Epithelial cell of esophagus (primary cell): Measurements from ENCODE around the gene SYNC.
A peak's percentile ranks its signal among the peaks of the same experiment; 100 is the strongest.

ENCODE experiments used
- DNase-seq: peaks from one replicate; pipeline ENCODE4 v3.0.0; 2010; ENCODE audit warnings: low read depth
- H3K4me3 ChIP-seq: 2 replicates; pipeline ENCODE4 v1.5.1; 2011; ENCODE audit warnings: mild to moderate bottlenecking, low read length, control low read depth
- CTCF ChIP-seq: IDR thresholded peaks from 2 replicates; pipeline ENCODE4 v1.5.1; 2011; ENCODE audit warnings: low read depth, mild to moderate bottlenecking, low read length, control low read depth, inconsistent platforms; ENCODE audit not compliant: insufficient read depth; ENCODE audit errors: missing control alignments

Gene SYNC

DNA sequence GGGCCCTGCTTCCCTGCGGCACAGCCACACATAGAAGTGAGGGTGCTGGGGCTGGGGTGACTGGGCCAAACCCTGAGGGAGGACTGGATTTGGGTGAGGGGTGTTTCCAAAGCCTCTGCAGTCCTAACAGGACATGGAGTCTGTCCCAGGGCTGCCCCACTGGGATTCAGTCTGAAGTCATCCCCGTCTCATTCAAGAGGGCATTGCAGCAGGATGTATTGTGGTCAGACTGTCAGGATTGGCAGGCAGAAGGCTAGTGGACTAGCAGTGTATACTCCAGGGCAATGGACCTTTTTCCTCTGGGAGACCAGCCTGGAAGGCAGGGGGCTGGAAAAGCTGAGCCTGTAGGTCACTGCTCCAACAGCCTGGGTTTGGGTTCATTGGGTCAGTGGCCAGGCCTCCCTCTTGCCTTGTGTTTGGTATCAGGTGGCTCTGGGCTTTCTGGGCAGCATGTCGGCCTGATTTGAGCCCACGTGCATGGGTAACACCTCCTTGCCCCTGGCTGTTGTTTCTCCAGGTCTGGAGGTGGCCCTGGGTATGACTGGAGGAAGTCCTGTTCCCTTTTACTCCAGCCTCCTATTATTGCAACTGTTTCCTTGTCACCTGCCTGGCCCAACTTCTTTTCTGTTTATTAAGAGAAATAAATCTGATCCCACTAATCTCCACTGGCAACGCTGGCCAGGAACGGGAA, 41.0 kb upstream of the SYNC start:
- peak overlapping the region; percentile 73 for H3K4me3 ChIP-seq
- no peak for DNase-seq
- TF ChIP-seq CTCF = no peak

DNA sequence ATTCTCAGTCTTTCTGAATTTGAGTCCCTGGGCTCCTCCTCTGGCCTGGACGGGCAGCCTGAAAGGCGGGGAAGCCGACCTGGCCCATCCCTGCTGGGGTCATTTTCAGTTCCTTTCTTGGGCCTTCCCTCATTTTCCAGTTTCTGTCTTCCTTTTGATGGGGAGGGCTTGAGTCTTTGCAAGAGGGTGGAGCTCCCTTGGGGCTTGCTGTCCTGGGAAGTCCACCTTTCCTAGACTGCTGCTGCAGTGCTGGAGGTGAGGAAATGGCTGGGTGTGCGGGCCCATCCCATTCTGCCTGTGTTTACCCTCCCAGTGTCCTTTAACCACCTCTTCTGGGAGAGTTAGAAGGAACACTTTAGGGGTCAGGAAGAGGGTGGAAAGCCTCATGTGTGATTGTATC, 40.4 kb upstream of the SYNC start:
- TF ChIP-seq CTCF = no peak
- no peak for DNase-seq
- peak overlapping the region; percentile 73 for H3K4me3 ChIP-seq

- H3K4me3 ChIP-seq = peak overlapping the region; percentile 73
These were observed 39.8 kb upstream of the SYNC start for GRCh38 chr1:32742199-32742947.

DNA sequence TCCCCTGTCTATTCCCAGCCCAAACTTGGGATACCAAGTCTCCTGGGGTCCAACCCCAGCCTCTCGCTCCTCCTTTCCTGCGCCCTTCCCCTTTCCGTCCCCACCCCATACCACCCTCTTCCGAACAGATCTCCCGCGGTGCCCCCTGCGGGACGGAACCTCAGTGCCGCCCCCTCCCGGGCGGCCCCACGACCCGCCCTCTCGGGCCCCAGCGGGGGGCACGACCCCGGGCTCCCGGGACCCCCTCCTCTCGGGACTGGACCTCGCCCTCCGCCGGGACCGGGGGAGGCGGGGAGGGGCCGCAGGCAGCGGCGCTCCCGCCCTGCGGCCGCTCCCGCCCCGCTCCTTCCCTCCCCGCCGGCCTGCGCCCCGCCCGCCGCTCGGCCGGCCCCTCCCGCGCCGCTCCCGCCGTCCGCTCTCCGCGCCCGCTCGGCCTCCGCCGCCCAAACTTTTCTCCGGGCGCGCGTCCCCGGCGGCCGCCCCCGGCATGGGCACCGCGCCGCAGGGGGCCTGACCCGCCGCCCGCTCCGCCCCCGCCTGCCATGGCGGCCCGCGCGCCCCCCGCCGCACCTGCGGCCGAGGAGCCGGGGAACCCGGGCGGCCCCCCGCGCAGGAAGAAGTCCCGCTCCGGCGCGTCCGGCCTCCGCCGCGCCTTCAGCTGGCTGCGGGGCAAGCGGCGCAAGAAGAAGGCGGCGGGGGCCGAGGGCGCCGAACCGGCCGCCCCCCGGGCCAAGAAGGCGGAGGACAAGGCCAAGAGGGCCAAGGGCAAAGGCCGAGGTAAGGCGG, 39.0 kb upstream of the SYNC start:
- no peak for TF ChIP-seq CTCF
- DNase-seq = no peak
- peak overlapping the region; percentile 73 for H3K4me3 ChIP-seq

More at GRCh38 chr1:32742199-32742947, 39.8 kb upstream of the SYNC start:
- no peak for TF ChIP-seq CTCF
- no peak for DNase-seq

DNA sequence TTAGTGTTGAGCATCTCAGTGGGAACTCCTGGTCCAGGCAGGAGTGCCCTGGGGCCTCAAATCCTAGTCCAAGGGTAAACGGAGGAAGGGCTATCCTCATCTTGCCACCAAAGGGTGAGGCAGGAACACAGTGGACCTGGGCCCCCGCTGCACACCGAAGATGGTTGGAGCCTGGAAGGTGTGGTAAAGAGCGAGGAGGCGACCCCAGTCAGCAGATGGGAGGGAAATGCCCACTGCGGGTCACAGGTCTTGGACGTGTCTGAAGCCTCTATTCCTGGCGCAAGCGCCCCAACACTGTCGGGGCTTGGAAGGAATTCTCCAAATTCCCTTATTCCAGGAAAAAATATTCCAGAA, 38.5 kb upstream of the SYNC start:
- DNase-seq = no peak
- peak overlapping the region; percentile 54 for H3K4me3 ChIP-seq
- no peak for TF ChIP-seq CTCF

- TF ChIP-seq CTCF = no peak
- H3K4me3 ChIP-seq = no peak overlapping the region
- no peak for DNase-seq
These were observed 34.5 kb upstream of the SYNC start for GRCh38 chr1:32736812-32737791.
